Cardiac muscle cell (in vitro differentiated cells and primary cell): ENCODE data around the gene AQP5. TPM values are rescaled to one million over a fixed set of nuclear protein-coding genes. Genes with fewer than 3 reads are reported as not detected.

Experiments
- DNase-seq, 2 donors: peaks; one replicate each; pipeline versions ENCODE4 v3.0.0 to v3.0.0-alpha.2; 2010 to 2017; ENCODE audit warnings: low read depth in 1 of 2, low spot score in 1 of 2
- H3K27ac ChIP-seq: fragments of 200-600 bp; sonication (generic); 2 replicates; pipeline ENCODE4 v1.5.1; 2016
- H3K27me3 ChIP-seq: fragments of 200-600 bp; sonication (generic); 2 replicates; pipeline ENCODE4 v1.6.0; 2016; ENCODE audit warnings: control low read depth
- H3K36me3 ChIP-seq: fragments of 200-600 bp; sonication (generic); 2 replicates; pipeline ENCODE4 v1.5.1; 2016; ENCODE audit warnings: control low read depth
- H3K4me1 ChIP-seq: fragments of 200-600 bp; sonication (generic); 2 replicates; pipeline ENCODE4 v1.8.1; 2017; ENCODE audit warnings: low read depth, mild to moderate bottlenecking, mixed run types
- H3K4me3 ChIP-seq: fragments of 200-600 bp; sonication (generic); 2 replicates; pipeline ENCODE4 v1.5.1; 2016; ENCODE audit warnings: mild to moderate bottlenecking
- H3K9me3 ChIP-seq: fragments of 200-600 bp; sonication (generic); 2 replicates; pipeline ENCODE4 v1.5.1; 2017; ENCODE audit warnings: low read depth, mild to moderate bottlenecking, control low read depth
- CTCF ChIP-seq: IDR thresholded peaks from 2 replicates; pipeline ENCODE4 v1.5.1; 2012; ENCODE audit warnings: low read depth, mild to moderate bottlenecking, low read length
- polyA plus RNA-seq: library from polyadenylated mRNA; unstranded; fragments of >200 nt; fragmentation: Nextera tagmentation; extraction: Ambion mirVana; gene quantifications from 2 replicates; pipeline ENCODE4 v1.2.1, GENCODE V29; 2016
- total RNA-seq: library from RNA; depleted of rRNA; stranded (reverse); fragments of >200 nt; gene quantifications from 2 replicates; pipeline ENCODE4 v1.2.3, GENCODE V29; 2016

The AQP5 gene
- total and polyA plus RNA-seq, 2 experiments from 2014 or later, result 0.56 to 1.6 TPM

- Histone ChIP-seq H3K9me3 (no peaks in the 10 kb centered on the region), H3K36me3 (no peaks in the 10 kb centered on the region), H3K4me3 (no peak overlapping the region), H3K27ac (no peak overlapping the region), H3K27me3 (no peaks in the 10 kb centered on the region), H3K4me1 (peaks cover 3% of the 10 kb centered on the region)
- TF ChIP-seq CTCF, result no peak
- peak in 1 of 2 donors; percentile 42 for DNase-seq
Measured at GRCh38 chr12:49934505-49934904, 27.2 kb upstream of the AQP5 start.

GRCh38 chr12:49936925-49937324, 24.7 kb upstream of the AQP5 start:
- H3K4me3 ChIP-seq, result no peak overlapping the region
- no peaks in the 10 kb centered on the region for H3K9me3 ChIP-seq
- TF ChIP-seq CTCF, result no peak
- H3K36me3 ChIP-seq, result no peaks in the 10 kb centered on the region
- H3K27ac ChIP-seq, result no peak overlapping the region
- peaks cover 3% of the 10 kb centered on the region for H3K4me1 ChIP-seq
- DNase-seq, result peak in 1 of 2 donors; percentile 39
- no peaks in the 10 kb centered on the region for H3K27me3 ChIP-seq

- Histone ChIP-seq H3K27ac (no peak overlapping the region), H3K27me3 (no peaks in the 10 kb centered on the region)
Measured at GRCh38 chr12:49937639-49938300, 23.9 kb upstream of the AQP5 start.

DNA sequence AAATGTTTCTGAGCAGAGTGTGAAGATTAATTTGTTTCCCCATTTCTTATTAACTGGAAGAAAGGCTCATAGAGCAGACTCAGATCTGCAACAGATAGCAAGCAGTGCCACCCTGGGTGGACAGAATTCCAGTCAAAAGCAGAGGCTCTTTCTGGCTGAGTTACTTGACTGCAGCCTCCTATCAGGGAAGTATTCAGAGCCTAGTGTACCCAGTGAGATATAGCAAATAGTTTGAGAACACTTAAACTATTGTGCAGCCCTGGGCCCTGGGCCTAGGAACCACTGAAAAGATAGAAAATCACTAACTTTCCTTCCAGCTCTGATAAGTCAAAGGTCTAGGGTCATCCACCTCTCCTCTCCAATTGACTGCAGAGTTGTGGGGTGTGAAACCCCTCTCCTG, 22.4 kb upstream of the AQP5 start:
- no peaks in the 10 kb centered on the region for H3K36me3 ChIP-seq
- H3K27me3 ChIP-seq, result peaks cover under 1% of the 10 kb centered on the region
- no peak for DNase-seq
- H3K4me1 ChIP-seq, result no peaks in the 10 kb centered on the region
- H3K9me3 ChIP-seq, result no peaks in the 10 kb centered on the region
- H3K27ac ChIP-seq, result no peak overlapping the region
- no peak overlapping the region for H3K4me3 ChIP-seq
- no peak for TF ChIP-seq CTCF

More at GRCh38 chr12:49937639-49938300, 23.9 kb upstream of the AQP5 start:
- no peak overlapping the region for H3K4me3 ChIP-seq
- no peak for DNase-seq
- H3K4me1 ChIP-seq, result peaks cover 3% of the 10 kb centered on the region
- TF ChIP-seq CTCF, result no peak
- H3K9me3 ChIP-seq, result no peaks in the 10 kb centered on the region
- H3K36me3 ChIP-seq, result no peaks in the 10 kb centered on the region

DNA sequence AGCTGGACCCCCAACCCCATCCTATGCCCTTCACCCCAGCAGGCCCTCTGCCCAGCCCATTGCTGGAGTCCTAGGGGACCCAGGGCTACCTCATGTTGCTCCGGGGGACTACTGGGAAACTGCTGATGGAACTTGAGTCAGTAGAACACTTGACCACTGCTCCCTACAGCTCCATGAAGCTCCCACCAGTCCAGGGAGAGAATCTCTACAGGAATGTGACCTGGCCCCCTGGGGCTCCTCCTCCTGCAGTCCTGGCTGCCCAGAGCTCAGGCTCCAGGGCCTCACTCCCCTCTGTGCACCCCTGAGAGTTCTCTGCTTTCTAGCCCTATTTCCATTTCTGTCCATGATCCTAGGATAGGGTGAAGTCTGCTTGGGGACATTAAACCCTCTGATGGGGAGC, 22.0 kb upstream of the AQP5 start:
- DNase-seq, result no peak
- no peak for TF ChIP-seq CTCF
- no peak overlapping the region for H3K27ac ChIP-seq

More for the DNA sequence above, 22.0 kb upstream of the AQP5 start:
- H3K36me3 ChIP-seq, result no peaks in the 10 kb centered on the region
- H3K4me1 ChIP-seq, result no peaks in the 10 kb centered on the region
- H3K4me3 ChIP-seq, result no peak overlapping the region
- peaks cover 5% of the 10 kb centered on the region for H3K27me3 ChIP-seq
- no peaks in the 10 kb centered on the region for H3K9me3 ChIP-seq
